HepG2 (cell line): ENCODE data around the gene TMED6. TPM values are rescaled to one million over a fixed set of nuclear protein-coding genes. Genes with fewer than 3 reads are reported as not detected.
A peak's percentile ranks its signal among the peaks of the same experiment; 100 is the strongest.

ENCODE experiments used
- JUN ChIP-seq: sonication (generic); formaldehyde crosslinking; IDR thresholded peaks from 2 replicates; pipeline ENCODE4 v1.4.0; 2020; ENCODE audit warnings: mild to moderate bottlenecking, missing genetic modification reagents
- KDM6A ChIP-seq: IDR thresholded peaks from 2 replicates; pipeline ENCODE4 v1.6.1; 2016; ENCODE audit warnings: low read depth
- MLX ChIP-seq: IDR thresholded peaks from 2 replicates; pipeline ENCODE4 v1.6.1; 2016
- PITX1 ChIP-seq: sonication (generic); formaldehyde crosslinking; IDR thresholded peaks from 2 replicates; pipeline ENCODE4 v1.5.1; 2020; ENCODE audit warnings: mild to moderate bottlenecking, missing genetic modification reagents
- PREB ChIP-seq: sonication (generic); formaldehyde crosslinking; IDR thresholded peaks from 2 replicates; pipeline ENCODE4 v1.4.0; 2020; ENCODE audit warnings: missing genetic modification reagents
- PTBP1 ChIP-seq: fragments of 200-400 bp; formaldehyde crosslinking; IDR thresholded peaks from 2 replicates; pipeline ENCODE4 v1.6.1; 2018; ENCODE audit warnings: low read length, low read depth; ENCODE audit not compliant: poor library complexity, severe bottlenecking
- RFXANK ChIP-seq: IDR thresholded peaks from 2 replicates; pipeline ENCODE4 v1.6.1; 2016
- SKIL ChIP-seq: sonication (generic); formaldehyde crosslinking; IDR thresholded peaks from 2 replicates; pipeline ENCODE4 v1.8.0; 2022; ENCODE audit warnings: missing genetic modification reagents, mild to moderate bottlenecking, moderate library complexity, borderline replicate concordance
- SNAPC4 ChIP-seq: sonication (generic); formaldehyde crosslinking; IDR thresholded peaks from 2 replicates; pipeline ENCODE4 v1.4.0; 2020; ENCODE audit warnings: mild to moderate bottlenecking, missing genetic modification reagents
- TEAD2 ChIP-seq: sonication (generic); formaldehyde crosslinking; IDR thresholded peaks from 2 replicates; pipeline ENCODE4 v1.9.0; 2021; ENCODE audit warnings: missing genetic modification reagents
- TP53 ChIP-seq: sonication (generic); formaldehyde crosslinking; conservative IDR thresholded peaks from 2 replicates; pipeline ENCODE4 v1.4.0; 2020; ENCODE audit warnings: missing genetic modification reagents
- TRIM24 ChIP-seq: sonication (generic); formaldehyde crosslinking; IDR thresholded peaks from 2 replicates; pipeline ENCODE4 v1.8.0; 2022; ENCODE audit warnings: mild to moderate bottlenecking, missing genetic modification reagents
- ZNF10 ChIP-seq: sonication (generic); formaldehyde crosslinking; IDR thresholded peaks from 2 replicates; pipeline ENCODE4 v1.4.0; 2020; ENCODE audit warnings: mild to moderate bottlenecking, low read depth, missing genetic modification reagents, borderline replicate concordance
- ZNF530 ChIP-seq: sonication (generic); formaldehyde crosslinking; IDR thresholded peaks from 2 replicates; pipeline ENCODE4 v1.5.0; 2020; ENCODE audit warnings: low read depth, mild to moderate bottlenecking, missing genetic modification reagents
- ZNF598 ChIP-seq: sonication (generic); formaldehyde crosslinking; IDR thresholded peaks from 2 replicates; pipeline ENCODE4 v1.5.1; 2020; ENCODE audit warnings: mild to moderate bottlenecking, missing genetic modification reagents, borderline replicate concordance
- ZNF766 ChIP-seq: sonication (generic); formaldehyde crosslinking; IDR thresholded peaks from 2 replicates; pipeline ENCODE4 v1.5.0; 2020; ENCODE audit warnings: missing genetic modification reagents, borderline replicate concordance
- ZSCAN30 ChIP-seq: sonication (generic); formaldehyde crosslinking; IDR thresholded peaks from 2 replicates; pipeline ENCODE4 v1.5.0; 2020; ENCODE audit warnings: mild to moderate bottlenecking, missing genetic modification reagents
- polyA plus RNA-seq, 8 experiments: library from polyadenylated mRNA; depleted of rRNA in 3 of 8; stranded (reverse) in 7 of 8; unstranded in 1 of 8; fragments of >200 nt; fragmentation: Illumina TruSeq in 4 of 8; extraction: Trizol in 4 of 8; gene quantifications; 2 replicates each; pipeline versions ENCODE4 v1.2.1 to v1.2.3, GENCODE V29; 2011 to 2016; ENCODE audit warnings: low read depth in 4 of 8, missing spikeins in 1 of 8, mixed read lengths in 1 of 8; ENCODE audit not compliant: insufficient read depth in 1 of 8
- total RNA-seq, 5 experiments: library from RNA; depleted of rRNA; stranded (reverse); fragments of >200 nt; fragmentation: Illumina TruSeq; extraction: Trizol; gene quantifications; 2 replicates each; pipeline ENCODE4 v1.2.3, GENCODE V29; 2016; ENCODE audit warnings: low read depth in 1 of 5
- TF ChIP-seq, protein P1 (sequence below): sonication (generic); formaldehyde crosslinking; IDR thresholded peaks from 2 replicates; pipeline ENCODE4 v1.9.0; 2021; ENCODE audit warnings: missing genetic modification reagents, mild to moderate bottlenecking, borderline replicate concordance

TMED6 gene
- total and polyA plus RNA-seq, 2 of the 13 experiments (the other 11 are each of a cell fraction or from before 2014, with no cell fraction given) = 9.8 to 14.4 TPM

DNA sequence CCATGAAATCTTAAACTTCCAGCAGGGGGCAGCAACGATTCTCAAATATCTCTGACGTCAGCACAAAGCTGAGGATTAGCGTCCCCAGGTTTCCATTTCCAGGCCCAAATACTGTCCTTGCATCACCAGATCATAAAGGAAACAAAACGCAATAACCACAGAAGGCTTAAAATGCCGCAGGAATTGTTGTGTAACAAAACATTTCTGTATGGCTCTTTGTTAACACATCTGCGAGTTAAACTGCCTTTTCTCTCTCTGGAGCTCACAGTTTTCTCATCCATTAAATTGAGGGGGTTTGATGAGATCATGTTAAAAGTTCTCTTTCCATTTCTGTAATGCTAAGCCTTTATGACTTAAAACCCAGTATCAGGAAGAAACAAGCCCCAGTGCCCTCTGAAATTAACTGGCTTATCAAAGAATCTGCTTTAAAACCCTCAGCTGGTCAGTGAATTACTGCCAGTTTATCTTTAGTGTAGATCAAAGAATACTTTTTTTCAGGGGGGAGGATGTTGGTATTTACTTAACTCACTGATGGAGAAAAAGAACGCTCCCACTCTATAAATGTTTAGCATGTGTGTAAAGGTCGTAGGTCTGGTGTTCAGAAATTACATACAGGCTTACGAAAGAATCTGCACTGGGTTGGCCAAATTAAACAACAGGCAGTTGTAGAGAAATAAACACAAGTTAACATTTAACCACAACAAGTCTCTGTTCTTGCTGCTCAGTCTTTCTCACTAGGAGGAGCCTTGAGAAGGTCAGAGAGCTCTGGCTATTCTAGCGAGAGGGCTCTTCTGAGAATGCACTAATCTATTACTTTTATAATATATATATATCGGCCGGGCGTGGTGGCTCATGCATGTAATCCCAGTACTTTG, 44.8 kb upstream of the TMED6 start (continued):
- TF ChIP-seq MLX (CRISPR knock-in tag) (peak; percentile 69; the same call in 1 of the 2 replicates), ZNF598 (CRISPR knock-in tag) (no peak; the same call in 1 of the 2 replicates), KDM6A (peak; percentile 97), TEAD2 (no peak), PITX1 (peak; percentile 82), SNAPC4 (CRISPR knock-in tag) (peak; percentile 63; the same call in 1 of the 2 replicates), TRIM24 (no peak), TP53 (no peak; the same call in 1 of the 2 replicates), ZNF10 (CRISPR knock-in tag) (no peak), PREB (CRISPR knock-in tag) (no peak), SKIL (CRISPR knock-in tag) (peak; percentile 79; the same call in 1 of the 2 replicates), RFXANK (CRISPR knock-in tag) (0 out of 2 replicates have a peak, but pooled peaks have one; percentile 82), ZNF766 (no peak; the same call in 1 of the 2 replicates), PTBP1 (no peak), JUN (no peak), ZSCAN30 (CRISPR knock-in tag) (no peak), ZNF530 (CRISPR knock-in tag) (no peak)
- TF ChIP-seq, protein P1, sequence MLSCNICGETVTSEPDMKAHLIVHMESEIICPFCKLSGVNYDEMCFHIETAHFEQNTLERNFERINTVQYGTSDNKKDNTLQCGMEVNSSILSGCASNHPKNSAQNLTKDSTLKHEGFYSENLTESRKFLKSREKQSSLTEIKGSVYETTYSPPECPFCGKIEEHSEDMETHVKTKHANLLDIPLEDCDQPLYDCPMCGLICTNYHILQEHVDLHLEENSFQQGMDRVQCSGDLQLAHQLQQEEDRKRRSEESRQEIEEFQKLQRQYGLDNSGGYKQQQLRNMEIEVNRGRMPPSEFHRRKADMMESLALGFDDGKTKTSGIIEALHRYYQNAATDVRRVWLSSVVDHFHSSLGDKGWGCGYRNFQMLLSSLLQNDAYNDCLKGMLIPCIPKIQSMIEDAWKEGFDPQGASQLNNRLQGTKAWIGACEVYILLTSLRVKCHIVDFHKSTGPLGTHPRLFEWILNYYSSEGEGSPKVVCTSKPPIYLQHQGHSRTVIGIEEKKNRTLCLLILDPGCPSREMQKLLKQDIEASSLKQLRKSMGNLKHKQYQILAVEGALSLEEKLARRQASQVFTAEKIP (CRISPR knock-in tag) = no peak
